SU-DHL-6 (cell line): ENCODE measurements around the gene NOL9.

ENCODE experiments used
- H2AFZ ChIP-seq: fragments of 200-600 bp; sonication (generic); 2 replicates; pipeline ENCODE4 v1.6.1; 2014; ENCODE audit warnings: low read depth, mild to moderate bottlenecking, moderate library complexity, mixed read lengths, antibody characterized with exemption, low read length; ENCODE audit not compliant: severe bottlenecking
- H3F3A ChIP-seq: fragments of 200-600 bp; shearing (Covaris generic); 2 replicates; pipeline ENCODE4 v1.6.0; 2016; ENCODE audit warnings: antibody characterized with exemption, mild to moderate bottlenecking; ENCODE audit not compliant: insufficient read depth
- H3K27ac ChIP-seq: fragments of 200-600 bp; sonication (generic); 2 replicates; pipeline ENCODE4 v1.5.1; 2016; ENCODE audit warnings: low read depth, mild to moderate bottlenecking, low read length, moderate library complexity, mixed read lengths
- H3K27me3 ChIP-seq: fragments of 200-600 bp; sonication (generic), shearing (Covaris generic); 2 replicates; pipeline ENCODE4 v1.6.0; 2014; ENCODE audit warnings: mild to moderate bottlenecking, low read length
- H3K36me3 ChIP-seq: fragments of 200-600 bp; sonication (generic); 2 replicates; pipeline ENCODE4 v1.6.1; 2014; ENCODE audit warnings: mild to moderate bottlenecking, low read length, mixed read lengths
- H3K4me2 ChIP-seq: fragments of 300-600, 200-600 bp; shearing (Covaris generic), sonication (generic); 2 replicates; pipeline ENCODE4 v1.6.0; 2014; ENCODE audit warnings: low read length, low read depth, mild to moderate bottlenecking; ENCODE audit not compliant: poor library complexity, severe bottlenecking
- H3K4me3 ChIP-seq: fragments of 200-600 bp; sonication (generic); 2 replicates; pipeline ENCODE4 v1.5.1; 2014; ENCODE audit warnings: antibody characterized with exemption, low read length, mild to moderate bottlenecking, mixed read lengths; ENCODE audit not compliant: insufficient read depth, poor library complexity, severe bottlenecking
- H3K79me2 ChIP-seq: fragments of 200-600 bp; sonication (generic); 2 replicates; pipeline ENCODE4 v1.6.1; 2014; ENCODE audit warnings: mild to moderate bottlenecking, low read length, moderate library complexity; ENCODE audit not compliant: insufficient read depth
- H3K9ac ChIP-seq: fragments of 200-600 bp; sonication (generic); 2 replicates; pipeline ENCODE4 v1.7.0; 2014; ENCODE audit warnings: mild to moderate bottlenecking, low read length
- H3K9me2 ChIP-seq: fragments of 200-600 bp; sonication (generic); replicated peaks from 2 replicates; pipeline ENCODE4 v1.6.1; 2014; ENCODE audit warnings: low read length; ENCODE audit not compliant: insufficient read depth
- H3K9me3 ChIP-seq: fragments of 200-600 bp; sonication (generic); 2 replicates; pipeline ENCODE4 v1.6.1; 2014; ENCODE audit warnings: low read length, mixed read lengths; ENCODE audit not compliant: insufficient read depth
- H4K20me1 ChIP-seq: fragments of 200-600 bp; sonication (generic); 2 replicates; pipeline ENCODE4 v1.6.1; 2014; ENCODE audit warnings: low read depth, mild to moderate bottlenecking, antibody characterized with exemption, low read length, moderate library complexity, mixed read lengths
- EZH2phosphoT487 ChIP-seq: fragments of 200-600 bp; sonication (generic), shearing (Covaris generic); conservative IDR thresholded peaks from 2 replicates; pipeline ENCODE4 v1.6.1; 2018; ENCODE audit warnings: mild to moderate bottlenecking, antibody characterized with exemption, low read length, moderate library complexity, mixed read lengths
- TF ChIP-seq, protein P1 (sequence below): fragments of 200-600 bp; sonication (generic); IDR thresholded peaks from one replicate; pipeline ENCODE4 v1.5.1; 2017; ENCODE audit warnings: antibody characterized with exemption, mild to moderate bottlenecking, low read length, moderate library complexity; ENCODE audit not compliant: insufficient read depth, poor library complexity, severe bottlenecking

Gene NOL9

DNA sequence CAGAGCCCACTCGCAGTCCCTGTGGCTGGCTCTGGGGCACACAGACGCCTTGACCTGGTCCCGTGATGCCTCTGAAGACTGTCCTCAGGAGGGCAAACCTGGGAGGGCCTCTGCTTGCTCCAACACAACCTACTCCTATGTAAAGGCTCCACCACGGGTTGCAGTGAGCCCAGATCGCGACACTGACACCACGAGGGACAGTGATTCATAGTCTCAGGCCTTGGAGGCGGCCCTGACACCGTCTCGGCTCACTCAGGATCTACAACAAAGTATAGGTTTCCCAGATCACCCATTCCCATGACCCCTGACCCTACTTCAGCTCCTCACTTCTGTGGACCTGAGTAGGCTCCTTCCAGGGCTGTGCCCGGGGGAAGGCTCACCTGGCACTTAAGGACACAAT, 28.0 kb downstream of the NOL9 start:
- Histone ChIP-seq H2AFZ (no peak overlapping the region), H3K9me3 (no peaks in the 10 kb centered on the region), H3K9ac (no peak overlapping the region)

DNA sequence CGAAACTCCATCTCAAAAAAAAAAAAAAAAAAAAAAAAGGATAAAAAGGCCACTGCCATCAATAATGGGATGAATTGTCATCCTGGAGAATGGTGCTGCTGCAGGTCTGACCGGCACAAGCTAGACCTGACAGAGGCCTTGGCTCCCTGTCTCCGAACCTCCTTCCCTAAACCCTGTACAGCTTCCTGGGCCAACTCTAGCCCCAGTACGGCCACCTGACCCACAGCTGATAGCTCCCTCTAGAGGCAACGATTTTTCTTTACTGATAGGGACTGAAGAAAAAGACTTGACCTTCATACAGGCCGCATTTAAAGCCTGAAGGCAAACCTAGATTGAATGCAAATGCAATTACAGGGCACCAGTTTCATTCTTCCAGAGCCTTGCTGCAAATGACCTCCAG, 30.7 kb downstream of the NOL9 start:
- H3F3A ChIP-seq = no peaks in the 10 kb centered on the region

More for the DNA sequence above, 28.0 kb downstream of the NOL9 start:
- Histone ChIP-seq H3K4me2 (no peak overlapping the region), H3K27ac (no peak overlapping the region), H3F3A (no peaks in the 10 kb centered on the region), H3K4me3 (no peak overlapping the region), H4K20me1 (no peaks in the 10 kb centered on the region; the same call in 1 of the 2 replicates), H3K27me3 (no peaks in the 10 kb centered on the region), H3K36me3 (0 out of 2 replicates have a peak, but pooled peaks cover 2% of the 10 kb centered on the region), H3K9me2 (no peaks in the 10 kb centered on the region), H3K79me2 (no peaks in the 10 kb centered on the region)
- TF ChIP-seq, protein P1, sequence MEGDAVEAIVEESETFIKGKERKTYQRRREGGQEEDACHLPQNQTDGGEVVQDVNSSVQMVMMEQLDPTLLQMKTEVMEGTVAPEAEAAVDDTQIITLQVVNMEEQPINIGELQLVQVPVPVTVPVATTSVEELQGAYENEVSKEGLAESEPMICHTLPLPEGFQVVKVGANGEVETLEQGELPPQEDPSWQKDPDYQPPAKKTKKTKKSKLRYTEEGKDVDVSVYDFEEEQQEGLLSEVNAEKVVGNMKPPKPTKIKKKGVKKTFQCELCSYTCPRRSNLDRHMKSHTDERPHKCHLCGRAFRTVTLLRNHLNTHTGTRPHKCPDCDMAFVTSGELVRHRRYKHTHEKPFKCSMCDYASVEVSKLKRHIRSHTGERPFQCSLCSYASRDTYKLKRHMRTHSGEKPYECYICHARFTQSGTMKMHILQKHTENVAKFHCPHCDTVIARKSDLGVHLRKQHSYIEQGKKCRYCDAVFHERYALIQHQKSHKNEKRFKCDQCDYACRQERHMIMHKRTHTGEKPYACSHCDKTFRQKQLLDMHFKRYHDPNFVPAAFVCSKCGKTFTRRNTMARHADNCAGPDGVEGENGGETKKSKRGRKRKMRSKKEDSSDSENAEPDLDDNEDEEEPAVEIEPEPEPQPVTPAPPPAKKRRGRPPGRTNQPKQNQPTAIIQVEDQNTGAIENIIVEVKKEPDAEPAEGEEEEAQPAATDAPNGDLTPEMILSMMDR = no peak
- TF ChIP-seq EZH2phosphoT487 = no peak

DNA sequence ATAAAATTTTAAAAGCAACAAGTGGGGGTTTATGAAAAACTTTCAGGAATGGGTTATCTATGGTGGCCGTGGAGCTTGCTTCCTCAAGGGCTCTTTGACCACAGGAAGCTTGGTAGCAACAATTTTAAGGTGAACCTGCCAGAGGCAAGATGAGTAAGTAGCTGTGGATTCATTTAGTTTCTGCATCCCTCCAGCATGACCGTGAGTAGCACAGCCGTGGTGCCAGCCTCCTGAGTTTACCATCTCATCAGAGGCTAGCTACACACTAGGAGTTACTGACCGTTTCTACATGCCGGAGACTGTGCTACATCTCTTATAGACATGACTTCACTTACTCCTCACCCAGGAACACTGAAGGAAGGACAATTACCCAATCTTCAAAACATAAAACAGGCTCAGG, 32.8 kb downstream of the NOL9 start:
- Histone ChIP-seq H4K20me1 (no peaks in the 10 kb centered on the region; the same call in 1 of the 2 replicates), H3K9me3 (no peaks in the 10 kb centered on the region), H3F3A (no peaks in the 10 kb centered on the region), H3K4me2 (no peak overlapping the region), H3K4me3 (no peak overlapping the region), H2AFZ (no peak overlapping the region), H3K27ac (no peak overlapping the region), H3K9ac (no peak overlapping the region), H3K36me3 (no peaks in the 10 kb centered on the region), H3K9me2 (no peaks in the 10 kb centered on the region), H3K79me2 (no peaks in the 10 kb centered on the region), H3K27me3 (no peaks in the 10 kb centered on the region)
- TF ChIP-seq, protein P1 = no peak
- no peak for TF ChIP-seq EZH2phosphoT487

More for the DNA sequence above, 30.7 kb downstream of the NOL9 start:
- no peaks in the 10 kb centered on the region for H3K27me3 ChIP-seq
- no peaks in the 10 kb centered on the region for H3K9me2 ChIP-seq
- no peaks in the 10 kb centered on the region for H3K9me3 ChIP-seq
- no peaks in the 10 kb centered on the region; the same call in 1 of the 2 replicates for H4K20me1 ChIP-seq
- H3K79me2 ChIP-seq = no peaks in the 10 kb centered on the region
- H3K4me2 ChIP-seq = no peak overlapping the region
- H3K4me3 ChIP-seq = no peak overlapping the region
- H2AFZ ChIP-seq = no peak overlapping the region
- no peak overlapping the region for H3K9ac ChIP-seq
- H3K36me3 ChIP-seq = no peaks in the 10 kb centered on the region
- H3K27ac ChIP-seq = no peak overlapping the region
- TF ChIP-seq, protein P1 = peak; percentile 39
- no peak for TF ChIP-seq EZH2phosphoT487
